Embryonic facial prominence (tissue), 1 donor: Measurements from ENCODE around the gene EPG5.

ENCODE experiments used
- DNase-seq: peaks from one replicate; pipeline ENCODE4 v3.0.0-alpha.2; 2016; ENCODE audit errors: extremely low spot score

EPG5 gene

GRCh38 chr18:45802814-45803492 is 164.2 kb downstream of the EPG5 start:
- DNase-seq = no peak

DNA sequence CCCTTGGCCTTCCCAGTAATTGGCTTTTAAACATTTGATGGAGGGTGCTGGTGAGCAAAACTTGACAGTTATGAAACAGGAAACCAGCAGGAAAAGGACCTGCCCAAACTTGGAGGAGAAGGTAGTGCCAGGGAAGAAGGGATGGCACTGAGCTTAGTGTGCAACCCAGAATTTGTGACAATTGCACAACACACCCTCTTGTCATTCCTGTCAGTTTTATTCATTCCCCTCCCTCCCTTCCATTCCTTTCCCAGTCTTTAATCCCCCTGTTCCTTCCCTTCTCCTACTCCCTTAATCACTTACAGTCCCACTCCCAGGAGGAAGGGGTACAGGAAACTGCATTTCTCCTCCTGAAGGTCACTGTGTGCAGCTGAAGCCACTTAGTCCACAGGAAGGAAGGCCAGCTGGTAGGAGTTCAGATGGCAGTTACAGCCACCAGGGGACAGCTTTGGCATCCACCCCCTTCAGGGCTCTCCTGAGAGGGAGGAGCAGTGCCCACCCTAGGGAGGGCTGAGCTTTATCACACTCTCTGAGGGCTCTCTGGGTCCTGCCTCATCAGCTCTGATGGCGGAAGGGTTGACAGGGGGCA is 165.6 kb downstream of the EPG5 start:
- no peak for DNase-seq
